IgD-negative memory B cell (primary cell): ENCODE results near the gene NQO2. TPM values are rescaled to one million over a fixed set of nuclear protein-coding genes. Genes with fewer than 3 reads are reported as not detected.

Source experiments
- H3K27ac Mint-ChIP-seq, 3 donors: one replicate each; pipeline ENCODE4 v1.8.0; 2020 to 2022; ENCODE audit warnings: mild to moderate bottlenecking in 3 of 3, mixed read lengths in 3 of 3, moderate library complexity in 1 of 3
- H3K27me3 Mint-ChIP-seq: one replicate; pipeline ENCODE4 v1.8.0; 2021; ENCODE audit warnings: mixed read lengths
- H3K36me3 Mint-ChIP-seq: one replicate; pipeline ENCODE4 v1.8.0; 2020; ENCODE audit warnings: mild to moderate bottlenecking, mixed read lengths
- H3K4me1 Mint-ChIP-seq, 3 donors: one replicate each; pipeline ENCODE4 v1.8.0; 2020 to 2022; ENCODE audit warnings: mixed read lengths in 3 of 3, mild to moderate bottlenecking in 1 of 3
- H3K4me3 Mint-ChIP-seq, 4 donors: one replicate each; pipeline ENCODE4 v1.8.0; 2020 to 2022; ENCODE audit warnings: mild to moderate bottlenecking in 4 of 4, mixed read lengths in 4 of 4, moderate library complexity in 3 of 4
- H3K9me3 Mint-ChIP-seq, 3 donors: one replicate each; pipeline ENCODE4 v1.8.0; 2020 to 2021; ENCODE audit warnings: mixed read lengths in 3 of 3, mild to moderate bottlenecking in 1 of 3
- polyA plus RNA-seq: library from polyadenylated mRNA; unstranded; fragments of 300-500 nt; fragmentation: Illumina TruSeq; gene quantifications from one replicate; pipeline ENCODE4 v1.2.3, GENCODE V29; 2021

The NQO2 gene
- 27.6 TPM for polyA plus RNA-seq

DNA sequence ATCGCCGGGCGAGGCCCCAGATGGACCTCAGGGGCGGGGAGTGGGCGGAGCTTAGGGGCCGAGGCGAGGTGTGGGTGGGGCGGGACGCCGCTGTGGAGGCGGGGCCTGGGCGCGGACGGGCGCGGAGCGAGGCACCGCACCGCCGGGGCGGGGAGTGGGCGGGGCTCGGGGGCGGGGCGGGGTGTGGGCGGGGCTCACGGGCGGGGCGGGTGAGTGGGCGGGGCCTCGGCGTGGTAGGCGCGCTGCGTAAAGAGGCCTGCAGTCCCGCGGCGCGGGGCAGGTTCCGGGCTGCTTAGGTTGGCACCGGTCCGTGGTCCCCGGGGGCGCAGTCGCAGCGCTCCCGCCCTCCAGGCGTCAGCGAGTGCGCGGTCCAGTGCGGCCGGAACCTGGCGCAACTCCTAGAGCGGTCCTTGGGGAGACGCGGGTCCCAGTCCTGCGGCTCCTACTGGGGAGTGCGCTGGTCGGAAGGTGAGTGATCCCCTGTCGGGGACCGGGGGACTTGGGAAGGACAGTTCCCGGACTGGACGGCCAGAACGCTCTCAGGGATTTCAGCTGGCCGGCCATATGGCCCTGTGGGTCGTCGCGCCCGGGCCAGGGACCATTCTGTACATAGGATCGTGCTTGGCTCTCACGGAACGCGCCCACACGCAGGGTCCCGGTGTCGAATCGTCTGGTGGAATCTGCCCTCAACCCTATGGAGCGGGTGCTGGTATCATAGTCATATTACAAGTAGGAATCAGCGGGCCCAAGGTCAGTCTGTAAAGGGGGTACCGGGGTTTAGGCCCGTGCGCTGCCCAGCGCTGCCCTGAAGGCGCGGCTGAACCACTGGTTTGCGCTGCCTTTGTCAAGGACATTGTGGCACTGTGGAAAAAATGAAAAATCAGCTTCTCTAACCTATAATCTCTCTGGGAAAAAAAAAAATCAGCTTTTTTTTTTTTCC, at the start of gene NQO2:
TSS of gene NQO2 (plus strand) at position 277 of the 940 bp plus-strand sequence. CDS start 6,659 bp downstream, outside the sequence.
- H3K4me1 Mint-ChIP-seq: peaks cover 15 to 22% (median 21%) of the 10 kb centered on the region in 3 donors
- peak within 1 kb of the TSS; percentile 71 to 91 (median 86) for H3K27ac Mint-ChIP-seq
- H3K9me3 Mint-ChIP-seq: no peaks in the 10 kb centered on the region
- no peaks in the 10 kb centered on the region for H3K27me3 Mint-ChIP-seq
- H3K36me3 Mint-ChIP-seq: no peaks in the 10 kb centered on the region
- peak within 1 kb of the TSS; percentile 88 to 94 (median 90) for H3K4me3 Mint-ChIP-seq

DNA sequence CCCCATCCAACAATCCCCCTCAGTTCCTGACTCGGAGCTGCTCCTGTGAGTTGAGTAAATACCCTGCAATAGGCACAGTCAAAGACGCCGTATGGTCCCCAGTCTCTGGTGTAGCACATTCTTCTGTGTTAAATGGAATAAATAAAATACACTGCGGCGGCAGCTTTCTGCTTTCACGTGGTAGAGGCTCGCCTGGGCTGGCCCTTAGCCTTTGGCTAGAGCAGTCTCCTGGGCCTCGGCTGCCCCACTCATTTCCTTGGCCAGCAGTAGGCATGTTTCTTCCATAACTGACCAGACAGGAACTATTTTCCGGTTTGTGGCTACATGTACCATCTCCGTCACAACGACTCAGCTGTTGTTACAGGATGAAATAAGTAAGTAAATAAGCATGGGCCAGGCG, 49.0 kb upstream of the NQO2 start:
- Mint-ChIP-seq H3K36me3 (peaks cover 10% of the 10 kb centered on the region), H3K9me3 (no peaks in the 10 kb centered on the region), H3K27ac (peak overlapping the region in 1 of 3 donors; percentile 35), H3K4me1 (peaks cover 16 to 19% (median 17%) of the 10 kb centered on the region in 3 donors), H3K27me3 (no peaks in the 10 kb centered on the region), H3K4me3 (no peak overlapping the region)

DNA sequence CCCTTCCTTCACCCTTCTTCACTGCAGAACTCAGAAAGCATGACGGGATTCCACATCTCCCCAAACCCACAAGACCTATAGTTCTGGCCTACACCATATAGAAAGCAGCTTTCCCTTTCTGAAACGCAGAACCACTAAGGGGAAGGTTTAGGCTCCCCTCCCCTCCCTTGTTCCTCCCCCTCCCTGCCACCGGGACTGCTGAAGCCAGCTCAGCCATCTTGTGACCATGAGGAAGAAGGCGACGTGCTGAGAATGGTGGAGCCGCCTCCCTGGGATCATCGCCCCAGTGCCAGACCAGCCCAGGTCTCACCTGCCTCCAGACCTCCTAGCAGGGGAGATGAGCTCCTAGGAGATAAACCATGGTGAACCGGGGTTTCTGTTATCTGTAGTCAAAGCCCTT, 48.0 kb upstream of the NQO2 start:
- Mint-ChIP-seq H3K27ac (peak overlapping the region in 1 of 3 donors; percentile 83), H3K9me3 (no peaks in the 10 kb centered on the region), H3K4me1 (peaks cover 11 to 14% (median 13%) of the 10 kb centered on the region in 3 donors), H3K36me3 (peaks cover 14% of the 10 kb centered on the region), H3K27me3 (no peaks in the 10 kb centered on the region), H3K4me3 (peak overlapping the region in 2 of 4 donors; percentile 24 to 51)

DNA sequence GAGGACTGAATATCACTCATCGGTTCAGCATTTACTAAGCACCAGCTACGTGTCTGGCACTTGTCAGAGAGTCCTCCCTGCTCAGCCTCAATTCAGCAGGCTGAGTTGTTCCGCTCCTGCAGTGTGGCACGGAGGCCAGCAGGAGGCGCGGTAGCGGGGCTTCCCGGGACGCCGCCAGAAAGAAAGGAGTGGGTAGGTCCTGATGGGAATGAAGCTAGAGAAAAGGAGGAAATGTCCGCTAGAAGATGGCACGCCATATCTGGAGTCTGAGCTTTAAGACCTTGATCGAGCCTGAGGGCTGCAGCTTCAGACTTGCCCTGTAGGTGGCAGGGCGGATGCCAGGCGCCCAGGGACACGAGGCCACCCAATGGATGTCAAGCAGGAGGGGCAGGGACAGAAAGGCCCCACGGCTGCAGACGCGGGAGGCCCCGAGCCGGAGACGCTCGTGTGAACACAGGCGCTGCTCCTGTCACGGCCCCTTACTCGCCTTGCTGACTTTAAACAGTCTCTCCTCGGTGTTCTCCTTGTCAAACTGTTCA, 47.1 kb upstream of the NQO2 start:
- Mint-ChIP-seq H3K9me3 (no peaks in the 10 kb centered on the region), H3K4me1 (peaks cover 7% of the 10 kb centered on the region in 3 donors), H3K36me3 (peaks cover 14% of the 10 kb centered on the region), H3K27me3 (no peaks in the 10 kb centered on the region), H3K4me3 (peak overlapping the region; percentile 35 to 75 (median 60)), H3K27ac (peak overlapping the region in 2 of 3 donors; percentile 63 to 83)

DNA sequence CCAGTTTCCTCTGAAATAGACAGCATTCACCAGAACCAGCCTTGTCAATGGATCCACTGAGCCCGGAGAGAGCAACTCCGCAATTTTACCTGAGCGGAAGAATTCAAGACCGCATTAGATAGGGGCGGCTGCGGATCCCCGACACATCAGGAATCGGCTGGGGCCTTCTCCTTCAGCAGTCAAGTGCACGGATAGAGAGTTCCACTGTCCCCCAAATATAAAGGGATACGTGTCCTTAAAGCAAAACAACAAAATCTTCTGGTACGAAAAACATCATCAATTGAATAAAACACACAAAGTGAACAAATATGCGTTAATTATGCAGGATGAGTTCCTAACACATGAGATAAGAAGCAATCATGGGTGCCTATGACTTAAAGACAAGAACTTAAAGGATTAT, 46.6 kb upstream of the NQO2 start:
- H3K27me3 Mint-ChIP-seq: no peaks in the 10 kb centered on the region
- no peaks in the 10 kb centered on the region for H3K9me3 Mint-ChIP-seq
- H3K4me3 Mint-ChIP-seq: peak overlapping the region in 1 of 4 donors; percentile 3
- H3K27ac Mint-ChIP-seq: peak overlapping the region in 1 of 3 donors; percentile 63
- peaks cover 14% of the 10 kb centered on the region for H3K36me3 Mint-ChIP-seq
- H3K4me1 Mint-ChIP-seq: peaks cover 7% of the 10 kb centered on the region in 3 donors

DNA sequence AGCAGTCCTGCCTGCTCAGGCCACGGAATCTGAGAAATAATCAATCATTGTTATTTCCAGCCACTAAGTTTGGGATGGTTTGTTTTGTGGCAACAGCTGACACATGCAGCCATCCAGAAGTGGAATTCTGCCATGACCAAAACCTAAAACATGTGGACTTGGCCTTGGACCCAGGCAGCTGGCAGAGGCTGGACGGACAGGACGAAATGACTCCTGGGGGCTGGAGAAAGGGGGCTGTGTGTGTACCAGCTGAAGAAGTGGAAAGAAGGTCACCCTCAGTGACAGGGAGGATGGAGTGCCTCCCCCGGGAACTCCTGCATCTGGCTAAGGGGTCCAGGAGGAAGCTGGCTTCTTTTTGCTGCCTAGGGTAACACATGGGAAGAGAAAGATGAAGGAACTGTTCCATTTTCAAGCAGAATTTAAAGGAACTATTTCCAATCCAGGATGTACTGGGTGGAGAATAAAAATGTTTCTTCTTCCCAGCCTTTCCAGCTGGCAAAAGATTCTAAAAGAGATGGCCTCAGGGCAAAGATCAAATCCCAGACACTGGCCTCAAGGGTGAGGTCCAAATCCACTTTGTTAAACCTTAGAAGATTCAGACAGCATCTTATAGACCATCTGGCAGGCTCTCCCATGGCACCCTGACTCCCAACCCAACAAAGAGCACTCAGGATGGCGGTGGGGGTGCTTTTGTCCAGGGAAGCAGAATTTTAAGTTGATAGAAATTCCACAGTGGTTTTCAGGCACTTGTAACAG, 42.6 kb upstream of the NQO2 start:
- Mint-ChIP-seq H3K9me3 (no peaks in the 10 kb centered on the region), H3K27me3 (no peaks in the 10 kb centered on the region), H3K4me3 (no peak overlapping the region), H3K27ac (no peak overlapping the region), H3K4me1 (peaks cover 4 to 9% (median 7%) of the 10 kb centered on the region in 3 donors), H3K36me3 (peaks cover 7% of the 10 kb centered on the region)

DNA sequence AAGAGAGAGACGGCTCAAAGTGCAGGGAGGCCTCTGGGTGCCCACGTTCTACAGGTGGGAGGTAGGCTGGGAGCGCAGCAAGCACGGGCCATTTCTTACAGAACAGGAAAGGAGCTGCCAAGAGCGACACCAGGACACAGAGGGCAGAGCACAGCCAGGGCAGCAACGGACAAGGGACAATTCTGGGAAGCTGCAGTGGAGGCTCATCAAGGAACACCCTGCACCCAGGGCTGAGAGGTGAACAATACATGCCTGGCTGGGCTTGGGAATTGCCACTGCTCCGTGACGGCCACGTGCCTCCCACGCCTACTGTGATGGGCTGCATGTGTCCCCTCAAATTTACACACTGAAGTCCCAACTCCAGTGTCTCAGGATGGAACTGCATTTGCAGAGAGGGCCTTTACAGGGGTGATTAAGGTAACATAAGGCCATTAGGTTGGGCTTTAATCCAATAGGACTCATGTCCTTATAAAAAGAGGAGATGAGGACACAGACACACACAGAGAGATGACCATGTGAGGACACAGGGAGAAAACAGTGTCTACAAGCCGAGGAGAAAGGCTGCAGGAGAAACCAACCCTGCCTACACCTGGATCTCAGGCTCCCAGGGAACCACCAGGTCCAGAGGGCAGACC, 41.9 kb upstream of the NQO2 start:
- Mint-ChIP-seq H3K4me1 (peaks cover 9 to 11% (median 10%) of the 10 kb centered on the region in 3 donors), H3K4me3 (peak overlapping the region in 1 of 4 donors; percentile 30), H3K27me3 (no peaks in the 10 kb centered on the region), H3K27ac (no peak overlapping the region), H3K36me3 (peaks cover 7% of the 10 kb centered on the region), H3K9me3 (no peaks in the 10 kb centered on the region)

GRCh38 chr6:2958331-2958711, 41.4 kb upstream of the NQO2 start:
- H3K4me3 Mint-ChIP-seq: peak overlapping the region in 1 of 4 donors; percentile 30

GRCh38 chr6:2958776-2959175, 40.9 kb upstream of the NQO2 start:
- no peak overlapping the region for H3K27ac Mint-ChIP-seq
- H3K4me1 Mint-ChIP-seq: peaks cover 10 to 15% (median 14%) of the 10 kb centered on the region in 3 donors
- H3K36me3 Mint-ChIP-seq: peaks cover 7% of the 10 kb centered on the region
- H3K9me3 Mint-ChIP-seq: no peaks in the 10 kb centered on the region
- no peak overlapping the region for H3K4me3 Mint-ChIP-seq
- no peaks in the 10 kb centered on the region for H3K27me3 Mint-ChIP-seq

More at GRCh38 chr6:2958331-2958711, 41.4 kb upstream of the NQO2 start:
- H3K27me3 Mint-ChIP-seq: no peaks in the 10 kb centered on the region
- peaks cover 7% of the 10 kb centered on the region for H3K36me3 Mint-ChIP-seq
- peak overlapping the region in 1 of 3 donors; percentile 78 for H3K27ac Mint-ChIP-seq
- H3K9me3 Mint-ChIP-seq: no peaks in the 10 kb centered on the region
- H3K4me1 Mint-ChIP-seq: peaks cover 10 to 12% (median 11%) of the 10 kb centered on the region in 3 donors

- H3K4me1 Mint-ChIP-seq: peaks cover 10 to 18% (median 16%) of the 10 kb centered on the region in 3 donors
- peaks cover 5% of the 10 kb centered on the region for H3K36me3 Mint-ChIP-seq
- H3K27ac Mint-ChIP-seq: no peak overlapping the region
- no peaks in the 10 kb centered on the region for H3K27me3 Mint-ChIP-seq
- no peaks in the 10 kb centered on the region for H3K9me3 Mint-ChIP-seq
- no peak overlapping the region for H3K4me3 Mint-ChIP-seq
Measured at GRCh38 chr6:2959909-2960719, 39.6 kb upstream of the NQO2 start.

DNA sequence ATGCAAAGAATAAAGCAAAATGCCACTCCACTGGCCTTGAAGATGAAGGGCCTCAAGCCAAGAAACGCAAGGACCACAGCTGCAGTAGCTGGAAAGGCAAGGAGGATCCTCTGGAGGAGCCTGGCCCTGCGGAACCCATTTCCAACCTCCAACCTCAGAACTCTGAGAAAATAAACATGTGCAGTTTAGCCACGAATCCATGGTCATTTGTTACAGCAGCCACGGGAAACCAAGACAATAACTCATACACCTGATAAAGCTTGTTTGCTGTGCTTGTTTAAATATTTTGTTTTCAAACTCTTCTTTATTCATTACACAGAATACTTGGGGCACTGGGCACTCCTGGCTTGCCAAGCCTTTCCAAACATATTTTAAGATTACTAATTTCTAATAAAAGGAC, 38.8 kb upstream of the NQO2 start:
- no peak overlapping the region for H3K27ac Mint-ChIP-seq
- peaks cover 11 to 20% (median 18%) of the 10 kb centered on the region in 3 donors for H3K4me1 Mint-ChIP-seq
- H3K27me3 Mint-ChIP-seq: no peaks in the 10 kb centered on the region
- H3K4me3 Mint-ChIP-seq: peak overlapping the region in 1 of 4 donors; percentile 1
- H3K36me3 Mint-ChIP-seq: peaks cover 5% of the 10 kb centered on the region
- no peaks in the 10 kb centered on the region for H3K9me3 Mint-ChIP-seq

DNA sequence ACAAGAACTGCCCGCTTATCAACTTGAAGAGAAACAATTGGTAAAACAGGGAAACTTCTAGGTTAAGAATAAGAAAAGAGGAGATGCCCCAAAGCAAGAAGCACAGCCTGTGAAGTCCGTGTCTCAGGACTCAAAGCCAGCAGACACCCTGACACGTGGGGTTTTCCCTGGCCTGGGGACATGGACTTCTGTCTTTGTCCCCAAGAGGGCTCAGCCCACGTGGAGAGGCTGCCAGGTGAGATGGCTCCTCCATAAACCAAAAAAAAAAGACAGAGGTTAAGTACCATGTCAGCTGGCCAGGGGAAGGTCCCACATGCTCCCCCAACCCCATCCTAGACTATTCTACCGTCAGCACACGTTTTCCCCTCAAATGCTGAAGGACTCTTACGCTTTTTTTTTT, 38.2 kb upstream of the NQO2 start:
- no peak overlapping the region for H3K27ac Mint-ChIP-seq
- peaks cover 11 to 22% (median 20%) of the 10 kb centered on the region in 3 donors for H3K4me1 Mint-ChIP-seq
- H3K27me3 Mint-ChIP-seq: no peaks in the 10 kb centered on the region
- no peaks in the 10 kb centered on the region for H3K9me3 Mint-ChIP-seq
- H3K36me3 Mint-ChIP-seq: peaks cover 1% of the 10 kb centered on the region
- no peak overlapping the region for H3K4me3 Mint-ChIP-seq

- H3K27me3 Mint-ChIP-seq: no peaks in the 10 kb centered on the region
- H3K27ac Mint-ChIP-seq: peak overlapping the region in 1 of 3 donors; percentile 45
- H3K9me3 Mint-ChIP-seq: no peaks in the 10 kb centered on the region
- peaks cover 14 to 25% (median 20%) of the 10 kb centered on the region in 3 donors for H3K4me1 Mint-ChIP-seq
- peak overlapping the region in 2 of 4 donors; percentile 19 to 25 for H3K4me3 Mint-ChIP-seq
- peaks cover 1% of the 10 kb centered on the region for H3K36me3 Mint-ChIP-seq
Measured at GRCh38 chr6:2962004-2962403, 37.7 kb upstream of the NQO2 start.

DNA sequence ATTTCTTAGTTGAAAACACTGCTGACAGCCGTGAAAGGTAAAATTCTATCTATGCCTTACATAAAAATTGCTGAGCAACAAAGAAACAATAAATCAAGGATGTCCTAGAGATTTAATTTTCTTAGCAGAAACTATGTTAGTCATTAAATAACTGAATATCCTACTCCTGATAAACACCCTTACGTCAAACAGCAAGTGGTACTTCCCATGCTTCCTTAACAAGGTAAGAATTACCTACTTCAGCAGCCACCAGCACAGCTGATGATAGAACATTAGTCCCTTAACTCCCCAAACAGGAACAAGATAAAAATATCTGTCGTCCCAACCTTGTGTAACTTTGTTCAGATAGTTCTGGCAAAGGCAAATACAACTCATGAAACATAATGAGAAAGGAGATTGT, 37.1 kb upstream of the NQO2 start:
- Mint-ChIP-seq H3K4me1 (peaks cover 19 to 30% (median 24%) of the 10 kb centered on the region in 3 donors), H3K36me3 (peaks cover 1% of the 10 kb centered on the region), H3K27me3 (no peaks in the 10 kb centered on the region), H3K9me3 (no peaks in the 10 kb centered on the region), H3K27ac (peak overlapping the region in 1 of 3 donors; percentile 55), H3K4me3 (no peak overlapping the region)
